SK-N-SH treated with all-trans-retinoic acid at 6 μM for 48 hours (cell line): ENCODE measurements around the gene SAMD11.

Experiments used
- ATAC-seq: fragments of 200-7000 bp; cut with Tn5 transposase; 3 replicates; pipeline ENCODE4 v1.9.1; 2020; ENCODE audit warnings: mild to moderate bottlenecking, moderate library complexity
- ARNTL ChIP-seq: fragments of 450-650 bp; formaldehyde crosslinking; IDR thresholded peaks from 2 replicates; pipeline ENCODE4 v1.5.0; 2020; ENCODE audit warnings: low read depth, mild to moderate bottlenecking, moderate library complexity, borderline replicate concordance
- BACH2 ChIP-seq: fragments of 250-450 bp; sonication (Bioruptor Pico); IDR thresholded peaks from 2 replicates; pipeline ENCODE4 v1.9.0; 2021; ENCODE audit warnings: mild to moderate bottlenecking, borderline replicate concordance
- CREB5 ChIP-seq: fragments of 250-450 bp; sonication (Bioruptor Pico); IDR thresholded peaks from 2 replicates; pipeline ENCODE4 v1.5.1; 2020; ENCODE audit warnings: low read depth, mild to moderate bottlenecking, moderate library complexity
- CSDC2 ChIP-seq: fragments of 250-450 bp; sonication (Bioruptor Pico); IDR thresholded peaks from 2 replicates; pipeline ENCODE4 v1.5.0; 2020; ENCODE audit warnings: mild to moderate bottlenecking, moderate library complexity
- ESRRG ChIP-seq: fragments of 250-450 bp; sonication (Bioruptor Pico); IDR thresholded peaks from 2 replicates; pipeline ENCODE4 v1.6.1; 2021; ENCODE audit warnings: mild to moderate bottlenecking
- GLIS3 ChIP-seq: fragments of 250-450 bp; sonication (Bioruptor Pico); IDR thresholded peaks from 2 replicates; pipeline ENCODE4 v1.5.0; 2020; ENCODE audit warnings: mild to moderate bottlenecking, moderate library complexity
- ISL1 ChIP-seq: fragments of 250-450 bp; sonication (Bioruptor Pico); IDR thresholded peaks from 2 replicates; pipeline ENCODE4 v2.1.2; 2022; ENCODE audit warnings: mild to moderate bottlenecking, moderate library complexity
- OSR1 ChIP-seq: fragments of 250-450 bp; sonication (Bioruptor Pico); IDR thresholded peaks from 2 replicates; pipeline ENCODE4 v1.8.0; 2022; ENCODE audit warnings: moderate library complexity, mild to moderate bottlenecking, inconsistent platforms
- POU6F1 ChIP-seq: fragments of 250-450 bp; sonication (Bioruptor Pico); IDR thresholded peaks from 2 replicates; pipeline ENCODE4 v1.8.0; 2021; ENCODE audit warnings: low read depth, mild to moderate bottlenecking, moderate library complexity, borderline replicate concordance
- PPARA ChIP-seq: fragments of 250-450 bp; sonication (Bioruptor Pico); IDR thresholded peaks from 2 replicates; pipeline ENCODE4 v1.5.0; 2020; ENCODE audit warnings: mild to moderate bottlenecking, borderline replicate concordance
- RARB ChIP-seq: fragments of 250-450 bp; sonication (Bioruptor Pico); IDR thresholded peaks from 2 replicates; pipeline ENCODE4 v1.8.0; 2021; ENCODE audit warnings: mild to moderate bottlenecking, moderate library complexity
- SNAI2 ChIP-seq: fragments of 250-450 bp; sonication (Bioruptor Pico); IDR thresholded peaks from 2 replicates; pipeline ENCODE4 v1.5.0; 2020; ENCODE audit warnings: mild to moderate bottlenecking, moderate library complexity
- TCF4 ChIP-seq: fragments of 250-450 bp; sonication (Bioruptor Pico); IDR thresholded peaks from 2 replicates; pipeline ENCODE4 v1.8.0; 2021; ENCODE audit warnings: mild to moderate bottlenecking, moderate library complexity, borderline replicate concordance
- TOX ChIP-seq: fragments of 250-450 bp; sonication (Bioruptor Pico); IDR thresholded peaks from 2 replicates; pipeline ENCODE4 v1.8.0; 2021; ENCODE audit warnings: mild to moderate bottlenecking, moderate library complexity, borderline replicate concordance
- ZC3H10 ChIP-seq: fragments of 250-450 bp; sonication (Bioruptor Pico); IDR thresholded peaks from 2 replicates; pipeline ENCODE4 v1.5.1; 2021; ENCODE audit warnings: mild to moderate bottlenecking, moderate library complexity
- ZFP3 ChIP-seq: fragments of 250-450 bp; sonication (Bioruptor Pico); IDR thresholded peaks from 2 replicates; pipeline ENCODE4 v1.5.0; 2020; ENCODE audit warnings: mild to moderate bottlenecking, moderate library complexity
- ZFP30 ChIP-seq: fragments of 450-650 bp; formaldehyde crosslinking; IDR thresholded peaks from 2 replicates; pipeline ENCODE4 v1.5.0; 2022; ENCODE audit warnings: mild to moderate bottlenecking, moderate library complexity
- ZNF565 ChIP-seq: fragments of 450-650 bp; formaldehyde crosslinking; conservative IDR thresholded peaks from 2 replicates; pipeline ENCODE4 v1.5.0; 2020; ENCODE audit warnings: low read depth, mild to moderate bottlenecking, moderate library complexity
- ZNF70 ChIP-seq: fragments of 450-650 bp; formaldehyde crosslinking; IDR thresholded peaks from 2 replicates; pipeline ENCODE4 v1.5.0; 2020; ENCODE audit warnings: mild to moderate bottlenecking, moderate library complexity
- ZNF8 ChIP-seq: fragments of 450-650 bp; formaldehyde crosslinking; IDR thresholded peaks from 2 replicates; pipeline ENCODE4 v1.5.0; 2020; ENCODE audit warnings: mild to moderate bottlenecking, moderate library complexity
- TF ChIP-seq, protein P1 (sequence below): fragments of 250-450 bp; sonication (Bioruptor Pico); IDR thresholded peaks from 2 replicates; pipeline ENCODE4 v1.8.0; 2020; ENCODE audit warnings: mild to moderate bottlenecking, moderate library complexity, borderline replicate concordance
- TF ChIP-seq, protein P2 (sequence below): fragments of 250-450 bp; sonication (Bioruptor Pico); IDR thresholded peaks from 2 replicates; pipeline ENCODE4 v1.5.1; 2021; ENCODE audit warnings: mild to moderate bottlenecking, moderate library complexity

SAMD11 gene

DNA sequence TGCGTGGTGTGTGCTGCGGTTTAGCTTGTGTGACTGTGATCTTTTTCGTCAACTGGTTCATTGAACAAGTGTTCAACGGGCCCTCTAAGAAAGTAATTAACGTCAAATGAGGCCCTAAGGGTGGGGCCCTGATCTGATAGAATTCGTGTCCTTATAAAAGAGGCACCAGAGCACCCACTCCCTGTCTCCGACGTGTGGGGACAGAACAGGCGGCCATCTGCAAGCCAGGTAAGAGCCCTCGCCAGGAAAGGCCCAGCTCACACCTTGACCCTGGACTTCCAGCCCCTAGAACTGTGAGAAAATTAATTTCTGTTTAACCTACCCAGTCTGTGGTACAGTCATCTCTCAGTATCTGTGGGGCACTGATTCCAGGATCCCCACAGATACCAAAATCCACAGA is 20.4 kb upstream of the SAMD11 start:
- no peak for ATAC-seq
- TF ChIP-seq, protein P1, sequence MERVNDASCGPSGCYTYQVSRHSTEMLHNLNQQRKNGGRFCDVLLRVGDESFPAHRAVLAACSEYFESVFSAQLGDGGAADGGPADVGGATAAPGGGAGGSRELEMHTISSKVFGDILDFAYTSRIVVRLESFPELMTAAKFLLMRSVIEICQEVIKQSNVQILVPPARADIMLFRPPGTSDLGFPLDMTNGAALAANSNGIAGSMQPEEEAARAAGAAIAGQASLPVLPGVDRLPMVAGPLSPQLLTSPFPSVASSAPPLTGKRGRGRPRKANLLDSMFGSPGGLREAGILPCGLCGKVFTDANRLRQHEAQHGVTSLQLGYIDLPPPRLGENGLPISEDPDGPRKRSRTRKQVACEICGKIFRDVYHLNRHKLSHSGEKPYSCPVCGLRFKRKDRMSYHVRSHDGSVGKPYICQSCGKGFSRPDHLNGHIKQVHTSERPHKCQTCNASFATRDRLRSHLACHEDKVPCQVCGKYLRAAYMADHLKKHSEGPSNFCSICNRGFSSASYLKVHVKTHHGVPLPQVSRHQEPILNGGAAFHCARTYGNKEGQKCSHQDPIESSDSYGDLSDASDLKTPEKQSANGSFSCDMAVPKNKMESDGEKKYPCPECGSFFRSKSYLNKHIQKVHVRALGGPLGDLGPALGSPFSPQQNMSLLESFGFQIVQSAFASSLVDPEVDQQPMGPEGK (CRISPR knock-in tag): no peak
- TF ChIP-seq ZNF70 (CRISPR knock-in tag): no peak
- TF ChIP-seq, all 23 proteins: peak for 0

DNA sequence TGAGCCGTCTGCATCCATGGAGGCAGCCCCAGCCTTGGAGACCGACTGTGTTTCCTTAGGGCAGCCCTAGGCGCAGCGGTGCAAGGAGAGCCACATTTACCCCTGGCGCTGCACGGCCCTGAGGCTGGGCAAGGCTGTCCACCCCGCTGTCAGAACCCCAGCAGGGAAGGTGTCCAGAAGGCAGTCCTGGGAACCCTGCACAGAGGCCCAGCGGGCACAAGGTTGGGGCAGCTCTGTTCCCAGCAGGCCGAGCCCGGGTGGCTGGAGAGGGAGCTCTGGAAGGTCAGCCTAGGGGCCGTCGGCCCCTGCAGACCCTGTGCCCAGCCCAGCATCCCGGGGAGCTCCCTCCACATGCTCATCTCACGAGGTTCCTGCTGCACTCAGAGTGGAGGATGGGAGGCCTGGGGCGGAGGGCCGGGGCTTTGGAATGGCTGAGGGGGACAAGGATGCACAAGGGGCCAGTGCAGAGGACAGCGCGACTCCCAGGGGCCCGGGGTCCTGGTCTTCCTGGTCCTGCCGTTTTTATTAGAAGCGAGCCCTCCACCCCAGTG is 19.9 kb upstream of the SAMD11 start:
- peak; percentile 4; the same call in 2 of the 3 replicates for ATAC-seq
- no peak for TF ChIP-seq RARB (CRISPR knock-in tag)
- TF ChIP-seq ZFP30 (CRISPR knock-in tag): no peak
- TF ChIP-seq ZFP3: no peak
- TF ChIP-seq, protein P1 (CRISPR knock-in tag): no peak
- TF ChIP-seq PPARA (CRISPR knock-in tag): no peak
- TF ChIP-seq TOX: no peak
- TF ChIP-seq POU6F1: no peak
- TF ChIP-seq ZNF8 (CRISPR knock-in tag): no peak
- no peak for TF ChIP-seq GLIS3 (CRISPR knock-in tag)
- no peak for TF ChIP-seq ZNF565 (CRISPR knock-in tag)
- no peak for TF ChIP-seq ISL1 (CRISPR knock-in tag)
- TF ChIP-seq ESRRG (CRISPR knock-in tag): no peak
- TF ChIP-seq SNAI2 (CRISPR knock-in tag): no peak
- no peak for TF ChIP-seq CSDC2 (CRISPR knock-in tag)
- TF ChIP-seq CREB5 (CRISPR knock-in tag): no peak

DNA sequence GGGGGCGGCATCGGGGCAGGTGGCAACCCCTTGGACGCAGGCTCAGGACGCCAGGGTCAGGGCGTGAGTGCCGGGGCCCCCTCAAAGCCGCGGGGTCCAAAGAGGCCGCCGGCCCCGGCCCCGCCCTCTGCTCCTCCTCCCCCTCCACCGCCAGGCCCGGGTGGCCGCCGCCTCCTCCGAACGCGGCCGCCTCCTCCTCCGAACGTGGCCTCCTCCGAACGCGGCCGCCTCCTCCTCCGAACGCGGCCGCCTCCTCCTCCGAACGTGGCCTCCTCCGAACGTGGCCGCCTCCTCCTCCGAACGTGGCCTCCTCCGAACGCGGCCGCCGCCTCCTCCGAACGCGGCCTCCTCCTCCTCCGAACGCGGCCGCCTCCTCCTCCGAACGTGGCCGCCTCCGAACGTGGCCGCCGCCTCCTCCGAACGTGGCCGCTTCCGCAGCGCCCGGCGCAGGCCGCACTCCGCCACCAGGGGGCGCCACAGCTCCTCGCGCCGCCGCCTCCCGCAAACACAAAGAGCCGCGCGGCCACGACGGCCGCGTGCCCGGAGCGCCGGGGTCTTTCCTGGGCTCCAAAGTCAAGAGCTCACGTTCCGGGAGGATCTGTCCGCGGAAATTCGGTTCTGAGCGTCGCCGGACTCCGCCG is 19.3 kb upstream of the SAMD11 start:
- TF ChIP-seq ESRRG (CRISPR knock-in tag): no peak
- TF ChIP-seq, protein P2, sequence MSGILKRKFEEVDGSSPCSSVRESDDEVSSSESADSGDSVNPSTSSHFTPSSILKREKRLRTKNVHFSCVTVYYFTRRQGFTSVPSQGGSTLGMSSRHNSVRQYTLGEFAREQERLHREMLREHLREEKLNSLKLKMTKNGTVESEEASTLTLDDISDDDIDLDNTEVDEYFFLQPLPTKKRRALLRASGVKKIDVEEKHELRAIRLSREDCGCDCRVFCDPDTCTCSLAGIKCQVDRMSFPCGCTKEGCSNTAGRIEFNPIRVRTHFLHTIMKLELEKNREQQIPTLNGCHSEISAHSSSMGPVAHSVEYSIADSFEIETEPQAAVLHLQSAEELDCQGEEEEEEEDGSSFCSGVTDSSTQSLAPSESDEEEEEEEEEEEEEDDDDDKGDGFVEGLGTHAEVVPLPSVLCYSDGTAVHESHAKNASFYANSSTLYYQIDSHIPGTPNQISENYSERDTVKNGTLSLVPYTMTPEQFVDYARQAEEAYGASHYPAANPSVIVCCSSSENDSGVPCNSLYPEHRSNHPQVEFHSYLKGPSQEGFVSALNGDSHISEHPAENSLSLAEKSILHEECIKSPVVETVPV: no peak
- TF ChIP-seq OSR1 (CRISPR knock-in tag): no peak
- no peak for TF ChIP-seq POU6F1
- no peak for TF ChIP-seq TCF4 (CRISPR knock-in tag)
- TF ChIP-seq RARB (CRISPR knock-in tag): no peak
- TF ChIP-seq CREB5 (CRISPR knock-in tag): no peak
- TF ChIP-seq ZFP3: no peak
- TF ChIP-seq BACH2 (CRISPR knock-in tag): no peak
- no peak for TF ChIP-seq ZC3H10 (CRISPR knock-in tag)
- no peak for TF ChIP-seq ZNF70 (CRISPR knock-in tag)
- no peak for TF ChIP-seq ARNTL (CRISPR knock-in tag)
- TF ChIP-seq ZNF8 (CRISPR knock-in tag): no peak
- TF ChIP-seq PPARA (CRISPR knock-in tag): no peak
- no peak for TF ChIP-seq ZFP30 (CRISPR knock-in tag)
- no peak for TF ChIP-seq ZNF565 (CRISPR knock-in tag)
- peak; percentile 86 for ATAC-seq
